Brain microvascular endothelial cell (primary cell): ENCODE data around the gene CRB3.
"Not testable (repeated sequence)": the region's sequence is repeated elsewhere in the genome, so short reads cannot be mapped to it uniquely, and the experiment has no call there.

ENCODE experiments used
- DNase-seq: peaks from one replicate; pipeline ENCODE4 v3.0.0-alpha.2; 2020
- H3K27ac ChIP-seq: fragments of 250-450 bp; sonication (Bioruptor Pico); 2 replicates; pipeline ENCODE4 v1.5.1; 2020; ENCODE audit warnings: mild to moderate bottlenecking, moderate library complexity
- H3K27me3 ChIP-seq: fragments of 250-450 bp; sonication (Bioruptor Pico); replicated peaks from 2 replicates; pipeline ENCODE4 v1.5.1; 2020; ENCODE audit warnings: mild to moderate bottlenecking
- H3K36me3 ChIP-seq: fragments of 250-450 bp; sonication (Bioruptor Pico); replicated peaks from 2 replicates; pipeline ENCODE4 v1.5.1; 2020; ENCODE audit warnings: mild to moderate bottlenecking
- H3K4me3 ChIP-seq: 2 replicates; pipeline ENCODE4 v1.5.1; 2011; ENCODE audit warnings: low read depth, mild to moderate bottlenecking, control low read depth, low read length, moderate library complexity
- CTCF ChIP-seq: IDR thresholded peaks from 2 replicates; pipeline ENCODE4 v1.5.1; 2011; ENCODE audit warnings: low read depth, mild to moderate bottlenecking, moderate library complexity, low read length, control low read depth, inconsistent platforms; ENCODE audit errors: missing control alignments
- in situ Hi-C: cut with HindIII; loops from 2 replicates; pipeline ENCODE4 v1.10.0; 2017; ENCODE audit warnings: low sequenced_read_pairs, low pct_ligation_motif_present

Gene CRB3

GRCh38 chr19:6425732-6426620 is 38.1 kb upstream of the CRB3 start:
- in situ Hi-C loops = no loop called here
- TF ChIP-seq CTCF = peak; percentile 2
- peak overlapping the region; percentile 43 for H3K27ac ChIP-seq
- DNase-seq = no peak
- peaks cover 7% of the 10 kb centered on the region for H3K36me3 ChIP-seq
- no peaks in the 10 kb centered on the region for H3K27me3 ChIP-seq
- H3K4me3 ChIP-seq = no peak overlapping the region

GRCh38 chr19:6427131-6427530 is 36.9 kb upstream of the CRB3 start:
- in situ Hi-C loops = no loop called here
- no peak for TF ChIP-seq CTCF
- H3K27ac ChIP-seq = no peak overlapping the region
- no peak overlapping the region for H3K4me3 ChIP-seq
- H3K27me3 ChIP-seq = no peaks in the 10 kb centered on the region
- no peak for DNase-seq
- H3K36me3 ChIP-seq = peaks cover under 1% of the 10 kb centered on the region

GRCh38 chr19:6428692-6429418 is 35.2 kb upstream of the CRB3 start:
- H3K36me3 ChIP-seq, H3K27me3 ChIP-seq, H3K4me3 ChIP-seq, H3K27ac ChIP-seq, DNase-seq, in situ Hi-C loops: not testable (repeated sequence)

- H3K27ac ChIP-seq = no peak overlapping the region
- in situ Hi-C loops = no loop called here
- no peak for TF ChIP-seq CTCF
- no peaks in the 10 kb centered on the region for H3K36me3 ChIP-seq
- no peak overlapping the region for H3K4me3 ChIP-seq
- DNase-seq = no peak
- H3K27me3 ChIP-seq = no peaks in the 10 kb centered on the region
Observed at GRCh38 chr19:6429419-6430221, 34.5 kb upstream of the CRB3 start.

GRCh38 chr19:6431891-6432290 is 32.2 kb upstream of the CRB3 start:
- in situ Hi-C loops = no loop called here
- TF ChIP-seq CTCF = no peak
- Histone ChIP-seq H3K27me3 (no peaks in the 10 kb centered on the region), H3K4me3 (no peak overlapping the region), H3K27ac (no peak overlapping the region), H3K36me3 (no peaks in the 10 kb centered on the region)
- DNase-seq = no peak

GRCh38 chr19:6433165-6433564 is 30.9 kb upstream of the CRB3 start:
- in situ Hi-C loops = no loop called here
- Histone ChIP-seq H3K4me3 (no peak overlapping the region), H3K27me3 (no peaks in the 10 kb centered on the region), H3K27ac (no peak overlapping the region), H3K36me3 (no peaks in the 10 kb centered on the region)
- no peak for DNase-seq
- no peak for TF ChIP-seq CTCF
